Caco-2 (cell line): Measurements from ENCODE around the gene AKAP6. TPM values are rescaled to one million over a fixed set of nuclear protein-coding genes. Genes with fewer than 3 reads are reported as not detected.

Source experiments
- BruUV-seq: library from RNA; stranded (reverse); fragments of 400-500 nt; replicated peaks from 2 replicates; lab custom pipeline; 2021; lab: Mats Ljungman, UMichigan
- CTCF ChIA-PET: fragments of 300-600 bp; sonication (Branson Sonifier 250); formaldehyde crosslinking; loops from one replicate; lab custom pipeline; 2022; ENCODE audit warnings: antibody characterized with exemption; lab: Charles Lee
- POLR2A ChIA-PET: fragments of 300-600 bp; sonication (Branson Sonifier 250); formaldehyde crosslinking; loops from one replicate; lab custom pipeline; 2022; ENCODE audit warnings: antibody characterized with exemption; lab: Charles Lee
- DNase-seq, 2 experiments: peaks; one replicate each; pipeline versions ENCODE4 v3.0.0 to v3.0.0-alpha.2; 2020 to 2022
- H3K27me3 ChIP-seq: replicated peaks from 2 replicates; pipeline ENCODE4 v1.6.0; 2011; ENCODE audit warnings: low read length; ENCODE audit not compliant: control insufficient read depth, insufficient read depth
- H3K36me3 ChIP-seq: 2 replicates; pipeline ENCODE4 v1.5.1; 2011; ENCODE audit warnings: low read length; ENCODE audit not compliant: control insufficient read depth, insufficient read depth
- H3K4me1 ChIP-seq: fragments of 250-450 bp; sonication (Bioruptor Pico); 2 replicates; pipeline ENCODE4 v1.5.1; 2020; ENCODE audit warnings: mild to moderate bottlenecking
- H3K4me3 ChIP-seq: 2 replicates; pipeline ENCODE4 v1.5.1; 2011; ENCODE audit warnings: low read depth, mild to moderate bottlenecking, control low read depth, low read length
- H3K9me3 ChIP-seq: fragments of 250-450 bp; sonication (Bioruptor Pico); 2 replicates; pipeline ENCODE4 v1.5.1; 2020; ENCODE audit warnings: mild to moderate bottlenecking, moderate library complexity
- H3K27ac Mint-ChIP-seq: one replicate; pipeline ENCODE4 v1.8.0; 2022; ENCODE audit warnings: mixed read lengths; ENCODE audit not compliant: unreplicated experiment
- H3K27me3 Mint-ChIP-seq: one replicate; pipeline ENCODE4 v1.8.0; 2022; ENCODE audit warnings: mixed read lengths; ENCODE audit not compliant: insufficient read depth, unreplicated experiment
- H3K36me3 Mint-ChIP-seq: one replicate; pipeline ENCODE4 v1.8.0; 2022; ENCODE audit warnings: mild to moderate bottlenecking, mixed read lengths; ENCODE audit not compliant: insufficient read depth, unreplicated experiment
- H3K4me1 Mint-ChIP-seq: one replicate; pipeline ENCODE4 v1.8.0; 2022; ENCODE audit warnings: low read depth, mixed read lengths; ENCODE audit not compliant: unreplicated experiment
- H3K4me3 Mint-ChIP-seq: one replicate; pipeline ENCODE4 v1.8.0; 2022; ENCODE audit warnings: mild to moderate bottlenecking, moderate library complexity, mixed read lengths; ENCODE audit not compliant: unreplicated experiment
- H3K9me3 Mint-ChIP-seq: one replicate; pipeline ENCODE4 v1.8.0; 2022; ENCODE audit warnings: mixed read lengths; ENCODE audit not compliant: unreplicated experiment
- intact Hi-C: fragments of 100-400 bp; cut with micrococcal nuclease; formaldehyde crosslinking; loops from one replicate; pipeline ENCODE4 v1.10.0; 2022; ENCODE audit not compliant: unreplicated experiment
- total RNA-seq: library from RNA; stranded (reverse); gene quantifications from 2 replicates; pipeline ENCODE4 v1.2.3, GENCODE V29; 2022
- TF ChIP-seq, protein P1 (sequence below), 2 experiments: fragments of 200-600 bp in 1 of 2; IDR thresholded peaks; 1 replicate in 1 of 2; 2 replicates in 1 of 2; pipeline versions ENCODE4 v1.5.1 to v1.8.0; 2011 to 2022; ENCODE audit warnings: antibody characterized with exemption in 1 of 2, control low read depth in 1 of 2, inconsistent platforms in 1 of 2, low read depth in 1 of 2, low read length in 1 of 2, mild to moderate bottlenecking in 1 of 2, moderate library complexity in 1 of 2; ENCODE audit not compliant: insufficient read depth in 1 of 2, severe bottlenecking in 1 of 2, unreplicated experiment in 1 of 2

Gene AKAP6
- total RNA-seq, 1 experiment from 2014 or later, result 3.0 TPM

DNA sequence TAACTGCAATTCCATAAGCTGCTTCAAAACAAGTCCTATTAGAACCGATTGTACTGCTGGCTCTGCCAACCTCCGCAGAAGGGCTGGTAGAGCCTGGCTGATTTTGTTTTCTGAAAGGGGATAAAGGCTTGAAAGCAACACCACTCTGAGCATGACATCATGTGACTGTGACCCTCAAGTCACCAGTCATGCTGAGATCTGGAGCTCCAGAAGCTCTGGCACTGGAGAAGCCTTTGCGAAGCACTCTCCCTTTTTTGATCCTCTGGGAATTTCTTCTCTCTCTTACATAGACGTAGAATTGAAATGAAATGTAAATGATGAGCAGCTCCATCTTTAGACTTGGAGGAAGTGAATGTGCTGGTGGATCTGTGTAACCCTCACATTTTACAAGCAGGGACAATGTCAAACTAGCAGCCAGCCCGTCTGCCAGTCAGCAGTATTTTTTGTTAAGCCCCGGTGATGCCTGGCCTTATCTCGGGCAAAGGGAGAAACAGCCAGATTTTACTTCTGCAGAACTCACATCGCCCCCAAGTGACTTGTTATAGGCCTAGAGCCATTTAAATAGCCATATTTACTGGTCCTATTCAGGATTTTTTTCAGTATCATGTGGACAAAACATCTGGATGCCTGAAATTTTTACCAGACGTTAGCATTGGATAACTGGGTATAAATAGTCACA, 497.4 kb downstream of the AKAP6 start:
- DNase-seq, result no peak
- no TSS peak for BruUV-seq
- TF ChIP-seq, protein P1, sequence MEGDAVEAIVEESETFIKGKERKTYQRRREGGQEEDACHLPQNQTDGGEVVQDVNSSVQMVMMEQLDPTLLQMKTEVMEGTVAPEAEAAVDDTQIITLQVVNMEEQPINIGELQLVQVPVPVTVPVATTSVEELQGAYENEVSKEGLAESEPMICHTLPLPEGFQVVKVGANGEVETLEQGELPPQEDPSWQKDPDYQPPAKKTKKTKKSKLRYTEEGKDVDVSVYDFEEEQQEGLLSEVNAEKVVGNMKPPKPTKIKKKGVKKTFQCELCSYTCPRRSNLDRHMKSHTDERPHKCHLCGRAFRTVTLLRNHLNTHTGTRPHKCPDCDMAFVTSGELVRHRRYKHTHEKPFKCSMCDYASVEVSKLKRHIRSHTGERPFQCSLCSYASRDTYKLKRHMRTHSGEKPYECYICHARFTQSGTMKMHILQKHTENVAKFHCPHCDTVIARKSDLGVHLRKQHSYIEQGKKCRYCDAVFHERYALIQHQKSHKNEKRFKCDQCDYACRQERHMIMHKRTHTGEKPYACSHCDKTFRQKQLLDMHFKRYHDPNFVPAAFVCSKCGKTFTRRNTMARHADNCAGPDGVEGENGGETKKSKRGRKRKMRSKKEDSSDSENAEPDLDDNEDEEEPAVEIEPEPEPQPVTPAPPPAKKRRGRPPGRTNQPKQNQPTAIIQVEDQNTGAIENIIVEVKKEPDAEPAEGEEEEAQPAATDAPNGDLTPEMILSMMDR (IDR thresholded peaks at IDR 0.05; ENCODE audit: insufficient read depth in 1 of 2, low read depth in 1 of 2, low read length in 1 of 2, severe bottlenecking in 1 of 2, unreplicated experiment in 1 of 2), result no peak
- Mint-ChIP-seq H3K9me3 (no peaks in the 10 kb centered on the region), H3K27ac (no peak overlapping the region), H3K4me1 (no peaks in the 10 kb centered on the region), H3K4me3 (no peak overlapping the region), H3K36me3 (no peaks in the 10 kb centered on the region), H3K27me3 (peaks cover 3% of the 10 kb centered on the region)
- ChIA-PET CTCF (no interaction called here), POLR2A (no interaction called here)
- H3K27me3 ChIP-seq, result no peaks in the 10 kb centered on the region
- no peaks in the 10 kb centered on the region for H3K4me1 ChIP-seq
- H3K36me3 ChIP-seq, result no peaks in the 10 kb centered on the region
- H3K4me3 ChIP-seq, result no peak overlapping the region
- intact Hi-C loops, result loop anchor here (1.0 to 5.0 kb wide), 2 partner anchors 115 to 249 kb away; no protein-coding TSS in a partner anchor
- no peaks in the 10 kb centered on the region for H3K9me3 ChIP-seq

DNA sequence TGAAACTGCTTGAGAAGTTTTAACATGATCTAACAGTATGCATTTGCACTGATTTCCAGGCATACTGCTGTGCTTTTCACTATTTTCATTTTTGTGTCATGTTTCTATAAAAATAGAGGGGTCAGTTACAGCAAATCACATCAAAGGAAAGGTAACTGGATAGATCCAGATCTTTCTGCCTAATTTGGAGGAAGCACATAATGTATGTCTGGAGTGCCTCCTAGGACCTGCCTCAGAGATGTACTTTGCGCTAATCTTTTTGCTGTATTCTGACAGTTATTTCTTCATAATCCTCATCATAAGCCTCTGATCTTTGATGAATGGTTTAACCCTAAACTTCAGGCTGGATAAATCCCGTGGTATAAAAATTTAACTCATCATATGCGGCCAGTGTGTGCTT, 498.4 kb downstream of the AKAP6 start:
- H3K36me3 Mint-ChIP-seq, result no peaks in the 10 kb centered on the region
- H3K4me3 Mint-ChIP-seq, result no peak overlapping the region
- Histone ChIP-seq H3K9me3 (no peaks in the 10 kb centered on the region), H3K27me3 (no peaks in the 10 kb centered on the region), H3K4me1 (no peaks in the 10 kb centered on the region), H3K4me3 (no peak overlapping the region), H3K36me3 (no peaks in the 10 kb centered on the region)
- no peak for DNase-seq
- no peaks in the 10 kb centered on the region for H3K9me3 Mint-ChIP-seq
- TF ChIP-seq, protein P1 (IDR thresholded peaks at IDR 0.05; ENCODE audit: insufficient read depth in 1 of 2, low read depth in 1 of 2, low read length in 1 of 2, severe bottlenecking in 1 of 2, unreplicated experiment in 1 of 2), result no peak
- no peak overlapping the region for H3K27ac Mint-ChIP-seq
- BruUV-seq, result no TSS peak
- POLR2A ChIA-PET, result no interaction called here
- peaks cover 3% of the 10 kb centered on the region for H3K27me3 Mint-ChIP-seq
- intact Hi-C loops, result loop anchor here (5.0 kb wide), 1 partner anchor 250 kb away; no protein-coding TSS in a partner anchor
- H3K4me1 Mint-ChIP-seq, result no peaks in the 10 kb centered on the region
- CTCF ChIA-PET, result no interaction called here

DNA sequence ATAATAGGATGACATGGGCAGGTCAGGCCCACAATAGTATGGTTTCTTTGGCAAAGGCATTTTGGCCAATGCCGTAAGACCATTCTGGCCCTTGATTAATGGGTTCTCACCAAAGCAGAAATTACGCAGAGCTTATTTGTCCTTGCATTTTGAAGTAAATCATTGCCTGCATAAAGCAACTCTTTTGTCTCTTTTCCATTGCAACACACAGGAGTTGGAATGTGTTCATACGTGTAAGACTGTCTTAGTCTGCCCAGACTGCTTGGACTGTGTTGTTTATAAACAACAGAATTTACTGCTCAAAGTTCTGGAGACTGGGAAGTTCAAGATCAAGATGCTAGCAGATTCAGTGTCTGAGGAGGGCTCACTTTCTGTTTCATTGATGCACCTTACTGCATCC, 506.8 kb downstream of the AKAP6 start:
- intact Hi-C loops, result no loop called here
- no peaks in the 10 kb centered on the region for H3K36me3 Mint-ChIP-seq
- BruUV-seq, result no TSS peak

More for the DNA sequence above, 506.8 kb downstream of the AKAP6 start:
- ChIA-PET POLR2A (no interaction called here), CTCF (no interaction called here)
- Mint-ChIP-seq H3K9me3 (no peaks in the 10 kb centered on the region), H3K27ac (no peak overlapping the region), H3K27me3 (peaks cover 2% of the 10 kb centered on the region), H3K4me1 (no peaks in the 10 kb centered on the region), H3K4me3 (no peak overlapping the region)
- no peaks in the 10 kb centered on the region for H3K36me3 ChIP-seq
- no peaks in the 10 kb centered on the region for H3K27me3 ChIP-seq
- H3K4me1 ChIP-seq, result no peaks in the 10 kb centered on the region
- H3K9me3 ChIP-seq, result no peaks in the 10 kb centered on the region
- TF ChIP-seq, protein P1 (IDR thresholded peaks at IDR 0.05; ENCODE audit: insufficient read depth in 1 of 2, low read depth in 1 of 2, low read length in 1 of 2, severe bottlenecking in 1 of 2, unreplicated experiment in 1 of 2), result no peak
- no peak for DNase-seq
- H3K4me3 ChIP-seq, result no peak overlapping the region
